HepG2 (cell line): Measurements from ENCODE around the gene OSER1. TPM values are rescaled to one million over a fixed set of nuclear protein-coding genes. Genes with fewer than 3 reads are reported as not detected.
A peak's percentile ranks its signal among the peaks of the same experiment; 100 is the strongest.

Experiments used
- CBX2 ChIP-seq, 2 experiments: fragments of 200-600 bp in 1 of 2; sonication (generic); formaldehyde crosslinking in 1 of 2; IDR thresholded peaks; 2 replicates each; pipeline versions ENCODE4 v1.7.0 to v1.8.1; 2018 to 2022; ENCODE audit warnings: low read depth in 2 of 2, low read length in 1 of 2, mild to moderate bottlenecking in 1 of 2, missing genetic modification reagents in 1 of 2
- EED ChIP-seq: sonication (generic); formaldehyde crosslinking; IDR thresholded peaks from 2 replicates; pipeline ENCODE4 v1.5.0; 2020; ENCODE audit warnings: mild to moderate bottlenecking, missing genetic modification reagents
- ESRRA ChIP-seq: sonication (generic); formaldehyde crosslinking; IDR thresholded peaks from 2 replicates; pipeline ENCODE4 v1.5.1; 2020; ENCODE audit warnings: mild to moderate bottlenecking, low read depth, missing genetic modification reagents
- HIC2 ChIP-seq: sonication (generic); formaldehyde crosslinking; IDR thresholded peaks from 2 replicates; pipeline ENCODE4 v1.9.0; 2022; ENCODE audit warnings: low read depth, missing genetic modification reagents
- MTF1 ChIP-seq: sonication (generic); formaldehyde crosslinking; IDR thresholded peaks from 2 replicates; pipeline ENCODE4 v1.5.0; 2020; ENCODE audit warnings: missing genetic modification reagents
- NFKB2 ChIP-seq: sonication (generic); formaldehyde crosslinking; IDR thresholded peaks from 2 replicates; pipeline ENCODE4 v1.4.0; 2020; ENCODE audit warnings: missing genetic modification reagents, borderline replicate concordance
- POGZ ChIP-seq: sonication (generic); formaldehyde crosslinking; IDR thresholded peaks from 2 replicates; pipeline ENCODE4 v1.4.0; 2020; ENCODE audit warnings: mild to moderate bottlenecking, missing genetic modification reagents
- TAF1 ChIP-seq: sonication (generic); formaldehyde crosslinking; IDR thresholded peaks from 2 replicates; pipeline ENCODE4 v1.4.0; 2020; ENCODE audit warnings: missing genetic modification reagents
- ZBTB40 ChIP-seq, 2 experiments: fragments of 450-650 bp in 1 of 2; sonication (generic) in 1 of 2; formaldehyde crosslinking in 1 of 2; IDR thresholded peaks; 2 replicates each; pipeline versions ENCODE4 v1.6.1 to v1.8.0; 2016 to 2022; ENCODE audit warnings: antibody characterized with exemption in 1 of 2, mild to moderate bottlenecking in 1 of 2, missing genetic modification reagents in 1 of 2
- ZNF142 ChIP-seq: sonication (generic); formaldehyde crosslinking; IDR thresholded peaks from 2 replicates; pipeline ENCODE4 v1.4.0; 2020; ENCODE audit warnings: missing genetic modification reagents
- polyA plus RNA-seq, 8 experiments: library from polyadenylated mRNA; depleted of rRNA in 3 of 8; stranded (reverse) in 7 of 8; unstranded in 1 of 8; fragments of >200 nt; fragmentation: Illumina TruSeq in 4 of 8; extraction: Trizol in 4 of 8; gene quantifications; 2 replicates each; pipeline versions ENCODE4 v1.2.1 to v1.2.3, GENCODE V29; 2011 to 2016; ENCODE audit warnings: low read depth in 4 of 8, missing spikeins in 1 of 8, mixed read lengths in 1 of 8; ENCODE audit not compliant: insufficient read depth in 1 of 8
- total RNA-seq, 5 experiments: library from RNA; depleted of rRNA; stranded (reverse); fragments of >200 nt; fragmentation: Illumina TruSeq; extraction: Trizol; gene quantifications; 2 replicates each; pipeline ENCODE4 v1.2.3, GENCODE V29; 2016; ENCODE audit warnings: low read depth in 1 of 5

Gene OSER1
- total and polyA plus RNA-seq, 2 of the 13 experiments (the other 11 are each of a cell fraction or from before 2014, with no cell fraction given): 71.2 to 71.5 TPM

GRCh38 chr20:44210406-44211176 lies at the start of gene OSER1 (continued):
- TF ChIP-seq HIC2 (CRISPR knock-in tag) (no peak), CBX2 (IDR thresholded peaks at IDR 0.05; ENCODE audit: low read depth, low read length) (no peak), CBX2 (CRISPR knock-in tag; IDR thresholded peaks at IDR 0.05; ENCODE audit: low read depth) (no peak), MTF1 (peak; percentile 96), TAF1 (CRISPR knock-in tag) (peak; percentile 96), ZBTB40 (IDR thresholded peaks at IDR 0.05) (no peak), ZBTB40 (CRISPR knock-in tag; IDR thresholded peaks at IDR 0.05) (peak; percentile 66), ESRRA (CRISPR knock-in tag) (no peak; the same call in 1 of the 2 replicates), ZNF142 (CRISPR knock-in tag) (peak; percentile 97), EED (CRISPR knock-in tag) (peak; percentile 96), NFKB2 (CRISPR knock-in tag) (peak; percentile 12; the same call in 1 of the 2 replicates), POGZ (CRISPR knock-in tag) (peak; percentile 75)
